ENCODE data around the gene GNA12.
"Not testable (repeated sequence)": the region's sequence is repeated elsewhere in the genome, so short reads cannot be mapped to it uniquely, and the experiment has no call there.

The GNA12 gene

GRCh38 chr7:2729031-2729892, 114.8 kb downstream of the GNA12 start:
- DNase-seq (ENCODE audit: insufficient read length, low spot score), result no peak
- FAIRE-seq, result no peak
- no peak for TF ChIP-seq POU2F2 (IDR thresholded peaks at IDR 0.05; ENCODE audit: low read depth, low read length)
- TF ChIP-seq SPI1 (IDR thresholded peaks at IDR 0.05; ENCODE audit: low read depth, low read length), result no peak
- no peak for TF ChIP-seq TAF1 (IDR thresholded peaks at IDR 0.05; ENCODE audit: low read depth, low read length)
- TF ChIP-seq PAX5 (IDR thresholded peaks at IDR 0.05; ENCODE audit: insufficient read depth, low read length, severe bottlenecking), result no peak
- TF ChIP-seq POLR2A (IDR thresholded peaks at IDR 0.05; ENCODE audit: low read depth, low read length), result no peak

- no peak for DNase-seq (ENCODE audit: insufficient read length, low spot score)
- TF ChIP-seq SPI1 (IDR thresholded peaks at IDR 0.05; ENCODE audit: low read depth, low read length), result no peak
- no peak for TF ChIP-seq POLR2AphosphoS5 (IDR thresholded peaks at IDR 0.05; ENCODE audit: low read depth, low read length)
- TF ChIP-seq TAF1 (IDR thresholded peaks at IDR 0.05; ENCODE audit: low read depth, low read length), result no peak
- TF ChIP-seq POU2F2 (IDR thresholded peaks at IDR 0.05; ENCODE audit: low read depth, low read length), result no peak
- no peak for TF ChIP-seq PAX5 (IDR thresholded peaks at IDR 0.05; ENCODE audit: insufficient read depth, low read length, severe bottlenecking)
- no peak for TF ChIP-seq POLR2A (IDR thresholded peaks at IDR 0.05; ENCODE audit: low read depth, low read length)
- no peak for FAIRE-seq
Observed at GRCh38 chr7:2728316-2729030, 115.6 kb downstream of the GNA12 start.

GRCh38 chr7:2727206-2727605, 116.9 kb downstream of the GNA12 start:
- DNase-seq (ENCODE audit: insufficient read length, low spot score); FAIRE-seq: not testable (repeated sequence)

- FAIRE-seq (no peak), DNase-seq (ENCODE audit: insufficient read length, low spot score) (no peak)
- TF ChIP-seq POU2F2 (IDR thresholded peaks at IDR 0.05; ENCODE audit: low read depth, low read length) (no peak), POLR2A (IDR thresholded peaks at IDR 0.05; ENCODE audit: low read depth, low read length) (no peak)
Observed at GRCh38 chr7:2726316-2727018, 117.6 kb downstream of the GNA12 start.

GRCh38 chr7:2725178-2726105, 118.7 kb downstream of the GNA12 start:
- DNase-seq (ENCODE audit: insufficient read length, low spot score), result no peak
- no peak for TF ChIP-seq PAX5 (IDR thresholded peaks at IDR 0.05; ENCODE audit: insufficient read depth, low read length, severe bottlenecking)
- TF ChIP-seq SPI1 (IDR thresholded peaks at IDR 0.05; ENCODE audit: low read depth, low read length), result no peak
- TF ChIP-seq POLR2A (IDR thresholded peaks at IDR 0.05; ENCODE audit: low read depth, low read length), result no peak
- TF ChIP-seq POU2F2 (IDR thresholded peaks at IDR 0.05; ENCODE audit: low read depth, low read length), result no peak
- FAIRE-seq, result no peak

- DNase-seq (ENCODE audit: insufficient read length, low spot score) (no peak), FAIRE-seq (no peak)
- no peak for TF ChIP-seq POLR2AphosphoS5 (IDR thresholded peaks at IDR 0.05; ENCODE audit: low read depth, low read length)
- TF ChIP-seq POLR2A (IDR thresholded peaks at IDR 0.05; ENCODE audit: low read depth, low read length), result no peak
- TF ChIP-seq SPI1 (IDR thresholded peaks at IDR 0.05; ENCODE audit: low read depth, low read length), result no peak
- no peak for TF ChIP-seq TAF1 (IDR thresholded peaks at IDR 0.05; ENCODE audit: low read depth, low read length)
- no peak for TF ChIP-seq POU2F2 (IDR thresholded peaks at IDR 0.05; ENCODE audit: low read depth, low read length)
- TF ChIP-seq PAX5 (IDR thresholded peaks at IDR 0.05; ENCODE audit: insufficient read depth, low read length, severe bottlenecking), result no peak
Observed at GRCh38 chr7:2724453-2725177, 119.5 kb downstream of the GNA12 start.

GRCh38 chr7:2724036-2724435, 120.1 kb downstream of the GNA12 start:
- DNase-seq (ENCODE audit: insufficient read length, low spot score); FAIRE-seq: not testable (repeated sequence)

GRCh38 chr7:2723138-2723850, 120.8 kb downstream of the GNA12 start:
- no peak for FAIRE-seq

More at GRCh38 chr7:2723138-2723850, 120.8 kb downstream of the GNA12 start:
- TF ChIP-seq SPI1 (IDR thresholded peaks at IDR 0.05; ENCODE audit: low read depth, low read length), result no peak
- TF ChIP-seq POLR2A (IDR thresholded peaks at IDR 0.05; ENCODE audit: low read depth, low read length), result no peak
- TF ChIP-seq POLR2AphosphoS5 (IDR thresholded peaks at IDR 0.05; ENCODE audit: low read depth, low read length), result no peak
- TF ChIP-seq TAF1 (IDR thresholded peaks at IDR 0.05; ENCODE audit: low read depth, low read length), result no peak
- TF ChIP-seq POU2F2 (IDR thresholded peaks at IDR 0.05; ENCODE audit: low read depth, low read length), result no peak
- no peak for TF ChIP-seq PAX5 (IDR thresholded peaks at IDR 0.05; ENCODE audit: insufficient read depth, low read length, severe bottlenecking)
- DNase-seq (ENCODE audit: insufficient read length, low spot score), result no peak

Measured in GM12891 (cell line).